Measurements from ENCODE around the gene APOC1.

APOC1 gene

GRCh38 chr19:44957526-44957925 is 43.1 kb downstream of the APOC1 start:
- no peak for DNase-seq

GRCh38 chr19:44958090-44958489 is 43.7 kb downstream of the APOC1 start:
- no peak for DNase-seq

- DNase-seq = no peak
These were observed 45.3 kb downstream of the APOC1 start for GRCh38 chr19:44959691-44960090.

- no peak for DNase-seq
These were observed 46.7 kb downstream of the APOC1 start for GRCh38 chr19:44960906-44961728.

- no peak for DNase-seq
These were observed 47.4 kb downstream of the APOC1 start for GRCh38 chr19:44961821-44962220.

- no peak for DNase-seq
These were observed 53.7 kb downstream of the APOC1 start for GRCh38 chr19:44968118-44968517.

- no peak for DNase-seq
These were observed 54.3 kb downstream of the APOC1 start for GRCh38 chr19:44968670-44969069.

Data from inflammatory macrophage treated with lipopolysaccharide for 4 hours (primary cell).